DMS53 (cell line): Measurements from ENCODE around the gene TYRP1.
A peak's percentile ranks its signal among the peaks of the same experiment; 100 is the strongest.

Source experiments
- DNase-seq: peaks from one replicate; lab custom pipeline; 2025; lab: John Stamatoyannopoulos, UW

Gene TYRP1

GRCh38 chr9:12732971-12733370, 39.8 kb downstream of the TYRP1 start:
- DNase-seq = no peak

- DNase-seq = no peak
These were observed 42.5 kb downstream of the TYRP1 start for GRCh38 chr9:12735665-12736064.

- no peak for DNase-seq
These were observed 44.7 kb downstream of the TYRP1 start for GRCh38 chr9:12737871-12738270.

GRCh38 chr9:12739014-12739652, 45.9 kb downstream of the TYRP1 start:
- no peak for DNase-seq

GRCh38 chr9:12740845-12741244, 47.7 kb downstream of the TYRP1 start:
- DNase-seq = no peak

- DNase-seq = peak; percentile 38
These were observed 54.8 kb downstream of the TYRP1 start for GRCh38 chr9:12748016-12748415.

GRCh38 chr9:12748954-12749353, 55.8 kb downstream of the TYRP1 start:
- DNase-seq = no peak

GRCh38 chr9:12753931-12754330, 60.7 kb downstream of the TYRP1 start:
- DNase-seq = no peak

- peak; percentile 83 for DNase-seq
These were observed 66.6 kb downstream of the TYRP1 start for GRCh38 chr9:12759761-12760160.
